ENCODE data around the gene UBE2R2.
"Not testable (repeated sequence)": the region's sequence is repeated elsewhere in the genome, so short reads cannot be mapped to it uniquely, and the experiment has no call there.

UBE2R2 gene

GRCh38 chr9:33850677-33851076 is 33.7 kb downstream of the UBE2R2 start:
- no peaks in the 10 kb centered on the region for H3K4me1 ChIP-seq (ENCODE audit: control insufficient read depth, low read depth, low read length)
- H3K36me3 ChIP-seq (ENCODE audit: control insufficient read depth, low read depth, low read length): no peaks in the 10 kb centered on the region
- no peaks in the 10 kb centered on the region for H3K27me3 ChIP-seq (ENCODE audit: control insufficient read depth, insufficient read depth, low read length)
- H3K9me3 ChIP-seq (ENCODE audit: control insufficient read depth, low read depth, low read length): no peaks in the 10 kb centered on the region
- H3K4me3 ChIP-seq (ENCODE audit: low read length): no peak overlapping the region
- no peak overlapping the region for H3K27ac ChIP-seq (ENCODE audit: low read length)
- H3K9ac ChIP-seq (ENCODE audit: low read length): no peak overlapping the region

- Histone ChIP-seq H3K9me3 (ENCODE audit: control insufficient read depth, low read depth, low read length) (no peaks in the 10 kb centered on the region), H3K27ac (ENCODE audit: low read length) (no peak overlapping the region), H3K36me3 (ENCODE audit: control insufficient read depth, low read depth, low read length) (no peaks in the 10 kb centered on the region), H3K9ac (ENCODE audit: low read length) (no peak overlapping the region), H3K27me3 (ENCODE audit: control insufficient read depth, insufficient read depth, low read length) (no peaks in the 10 kb centered on the region), H3K4me1 (ENCODE audit: control insufficient read depth, low read depth, low read length) (no peaks in the 10 kb centered on the region), H3K4me3 (ENCODE audit: low read length) (no peak overlapping the region)
Measured at GRCh38 chr9:33851301-33851700, 34.3 kb downstream of the UBE2R2 start.

GRCh38 chr9:33852216-33852826 is 35.4 kb downstream of the UBE2R2 start:
- no peak overlapping the region for H3K9ac ChIP-seq (ENCODE audit: low read length)

GRCh38 chr9:33856247-33856646 is 39.3 kb downstream of the UBE2R2 start:
- Histone ChIP-seq H3K9ac (ENCODE audit: low read length) (no peak overlapping the region), H3K36me3 (ENCODE audit: control insufficient read depth, low read depth, low read length) (no peaks in the 10 kb centered on the region)

More at GRCh38 chr9:33852216-33852826, 35.4 kb downstream of the UBE2R2 start:
- Histone ChIP-seq H3K9me3 (ENCODE audit: control insufficient read depth, low read depth, low read length) (no peaks in the 10 kb centered on the region), H3K4me3 (ENCODE audit: low read length) (no peak overlapping the region), H3K27ac (ENCODE audit: low read length) (no peak overlapping the region), H3K27me3 (ENCODE audit: control insufficient read depth, insufficient read depth, low read length) (no peaks in the 10 kb centered on the region), H3K4me1 (ENCODE audit: control insufficient read depth, low read depth, low read length) (no peaks in the 10 kb centered on the region), H3K36me3 (ENCODE audit: control insufficient read depth, low read depth, low read length) (no peaks in the 10 kb centered on the region)

GRCh38 chr9:33858423-33858822 is 41.5 kb downstream of the UBE2R2 start:
- Histone ChIP-seq H3K4me3 (ENCODE audit: low read length) (no peak overlapping the region), H3K27me3 (ENCODE audit: control insufficient read depth, insufficient read depth, low read length) (no peaks in the 10 kb centered on the region), H3K4me1 (ENCODE audit: control insufficient read depth, low read depth, low read length) (no peaks in the 10 kb centered on the region), H3K9ac (ENCODE audit: low read length) (no peak overlapping the region), H3K27ac (ENCODE audit: low read length) (no peak overlapping the region), H3K9me3 (ENCODE audit: control insufficient read depth, low read depth, low read length) (no peaks in the 10 kb centered on the region), H3K36me3 (ENCODE audit: control insufficient read depth, low read depth, low read length) (peaks cover 2% of the 10 kb centered on the region)

More at GRCh38 chr9:33856247-33856646, 39.3 kb downstream of the UBE2R2 start:
- Histone ChIP-seq H3K4me1 (ENCODE audit: control insufficient read depth, low read depth, low read length) (no peaks in the 10 kb centered on the region), H3K27me3 (ENCODE audit: control insufficient read depth, insufficient read depth, low read length) (no peaks in the 10 kb centered on the region), H3K27ac (ENCODE audit: low read length) (no peak overlapping the region), H3K4me3 (ENCODE audit: low read length) (no peak overlapping the region), H3K9me3 (ENCODE audit: control insufficient read depth, low read depth, low read length) (no peaks in the 10 kb centered on the region)

- H3K4me3 ChIP-seq (ENCODE audit: low read length): no peak overlapping the region
- no peak overlapping the region for H3K9ac ChIP-seq (ENCODE audit: low read length)
- peaks cover 2% of the 10 kb centered on the region for H3K36me3 ChIP-seq (ENCODE audit: control insufficient read depth, low read depth, low read length)
- no peaks in the 10 kb centered on the region for H3K9me3 ChIP-seq (ENCODE audit: control insufficient read depth, low read depth, low read length)
- no peak overlapping the region for H3K27ac ChIP-seq (ENCODE audit: low read length)
- no peaks in the 10 kb centered on the region for H3K27me3 ChIP-seq (ENCODE audit: control insufficient read depth, insufficient read depth, low read length)
- no peaks in the 10 kb centered on the region for H3K4me1 ChIP-seq (ENCODE audit: control insufficient read depth, low read depth, low read length)
Measured at GRCh38 chr9:33860200-33860871, 43.4 kb downstream of the UBE2R2 start.

GRCh38 chr9:33861917-33862453 is 45.0 kb downstream of the UBE2R2 start:
- no peaks in the 10 kb centered on the region for H3K4me1 ChIP-seq (ENCODE audit: control insufficient read depth, low read depth, low read length)
- peaks cover 2% of the 10 kb centered on the region for H3K36me3 ChIP-seq (ENCODE audit: control insufficient read depth, low read depth, low read length)
- H3K27ac ChIP-seq (ENCODE audit: low read length): no peak overlapping the region
- no peaks in the 10 kb centered on the region for H3K9me3 ChIP-seq (ENCODE audit: control insufficient read depth, low read depth, low read length)
- H3K27me3 ChIP-seq (ENCODE audit: control insufficient read depth, insufficient read depth, low read length): no peaks in the 10 kb centered on the region
- no peak overlapping the region for H3K4me3 ChIP-seq (ENCODE audit: low read length)
- no peak overlapping the region for H3K9ac ChIP-seq (ENCODE audit: low read length)

- H3K27me3 ChIP-seq (ENCODE audit: control insufficient read depth, insufficient read depth, low read length); H3K4me3 ChIP-seq (ENCODE audit: low read length); H3K27ac ChIP-seq (ENCODE audit: low read length); H3K9ac ChIP-seq (ENCODE audit: low read length); H3K36me3 ChIP-seq (ENCODE audit: control insufficient read depth, low read depth, low read length); H3K9me3 ChIP-seq (ENCODE audit: control insufficient read depth, low read depth, low read length); H3K4me1 ChIP-seq (ENCODE audit: control insufficient read depth, low read depth, low read length): not testable (repeated sequence)
Measured at GRCh38 chr9:33863027-33863426, 46.1 kb downstream of the UBE2R2 start.

- Histone ChIP-seq H3K27me3 (ENCODE audit: control insufficient read depth, insufficient read depth, low read length) (no peaks in the 10 kb centered on the region), H3K4me3 (ENCODE audit: low read length) (no peak overlapping the region), H3K36me3 (ENCODE audit: control insufficient read depth, low read depth, low read length) (no peaks in the 10 kb centered on the region), H3K9ac (ENCODE audit: low read length) (no peak overlapping the region), H3K4me1 (ENCODE audit: control insufficient read depth, low read depth, low read length) (no peaks in the 10 kb centered on the region), H3K27ac (ENCODE audit: low read length) (no peak overlapping the region), H3K9me3 (ENCODE audit: control insufficient read depth, low read depth, low read length) (no peaks in the 10 kb centered on the region)
Measured at GRCh38 chr9:33867747-33868439, 50.9 kb downstream of the UBE2R2 start.

GRCh38 chr9:33868440-33868973 is 51.5 kb downstream of the UBE2R2 start:
- H3K27ac ChIP-seq (ENCODE audit: low read length): no peak overlapping the region
- no peaks in the 10 kb centered on the region for H3K4me1 ChIP-seq (ENCODE audit: control insufficient read depth, low read depth, low read length)
- no peak overlapping the region for H3K4me3 ChIP-seq (ENCODE audit: low read length)
- no peaks in the 10 kb centered on the region for H3K36me3 ChIP-seq (ENCODE audit: control insufficient read depth, low read depth, low read length)
- no peak overlapping the region for H3K9ac ChIP-seq (ENCODE audit: low read length)
- H3K9me3 ChIP-seq (ENCODE audit: control insufficient read depth, low read depth, low read length): no peaks in the 10 kb centered on the region
- no peaks in the 10 kb centered on the region for H3K27me3 ChIP-seq (ENCODE audit: control insufficient read depth, insufficient read depth, low read length)

- not testable (repeated sequence) for H3K4me3 ChIP-seq (ENCODE audit: low read length); H3K4me1 ChIP-seq (ENCODE audit: control insufficient read depth, low read depth, low read length); H3K9ac ChIP-seq (ENCODE audit: low read length); H3K9me3 ChIP-seq (ENCODE audit: control insufficient read depth, low read depth, low read length); H3K27ac ChIP-seq (ENCODE audit: low read length); H3K27me3 ChIP-seq (ENCODE audit: control insufficient read depth, insufficient read depth, low read length); H3K36me3 ChIP-seq (ENCODE audit: control insufficient read depth, low read depth, low read length)
Measured at GRCh38 chr9:33869243-33869642, 52.3 kb downstream of the UBE2R2 start.
